GM18951 (cell line): ENCODE data around the gene RPS6KA2.

Experiments
- POLR2A ChIP-seq: IDR thresholded peaks from 4 replicates; pipeline ENCODE4 v1.6.1; 2011; ENCODE audit warnings: mild to moderate bottlenecking; ENCODE audit not compliant: insufficient read length, insufficient read depth; ENCODE audit errors: extremely low read depth
- in situ Hi-C: fragments of 300-500 bp; cut with MboI; formaldehyde crosslinking; loops from one replicate; pipeline ENCODE4 v1.12.0; 2022; ENCODE audit warnings: low sequenced_read_pairs, mixed read lengths, inconsistent platforms; ENCODE audit not compliant: unreplicated experiment

Gene RPS6KA2

DNA sequence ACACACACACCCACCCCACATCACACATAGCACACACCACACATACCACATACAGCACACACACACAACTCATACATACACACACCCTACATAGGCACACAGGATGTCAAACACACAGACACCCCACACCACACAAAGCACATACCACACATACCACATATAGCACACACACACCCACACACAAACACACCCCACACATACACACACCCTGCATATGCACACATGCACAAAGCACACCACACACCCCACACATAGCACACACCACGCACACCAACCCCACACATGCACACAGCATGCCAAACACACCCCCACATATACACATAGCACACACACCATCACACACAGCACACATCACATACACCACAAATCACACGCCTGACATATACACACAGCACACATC is 119.7 kb downstream of the RPS6KA2 start:
- in situ Hi-C loops, result no loop called here
- TF ChIP-seq POLR2A, result no peak

DNA sequence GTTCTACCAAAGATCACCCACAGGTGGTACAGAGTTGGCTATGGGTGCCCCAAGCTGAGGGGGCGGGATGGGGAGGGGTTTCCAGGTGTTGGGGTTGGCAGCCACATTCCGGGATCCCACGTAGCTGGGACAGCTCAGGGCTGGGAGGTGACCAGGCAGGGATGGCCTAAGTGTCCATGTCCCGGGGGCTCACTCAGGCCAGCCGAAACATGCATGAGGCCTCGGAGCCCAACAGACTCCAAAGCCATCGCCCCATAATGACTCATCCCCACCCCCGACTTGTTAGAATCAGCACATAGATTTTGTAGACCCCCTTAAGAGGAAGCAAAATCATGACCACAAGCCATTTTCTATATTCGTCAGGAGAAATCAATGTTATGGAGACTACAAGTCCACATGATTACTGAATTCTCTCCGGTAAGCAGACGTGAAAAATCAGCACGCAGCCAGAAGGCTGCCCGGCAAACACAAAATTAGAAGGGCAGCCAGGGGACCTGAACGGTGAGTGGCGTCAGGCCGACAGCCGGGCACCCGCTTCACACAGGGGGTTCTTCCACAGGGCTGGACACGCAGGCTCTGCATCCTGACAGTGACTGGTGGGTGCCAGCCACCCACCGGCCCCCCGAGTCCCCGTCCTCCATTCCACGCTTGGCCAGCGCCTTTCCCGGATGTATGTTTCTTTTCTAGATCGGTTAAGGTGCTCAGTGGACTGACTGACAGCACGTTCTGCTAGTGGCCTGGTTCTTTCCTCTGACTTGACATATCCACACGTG is 121.7 kb downstream of the RPS6KA2 start:
- in situ Hi-C loops, result no loop called here
- no peak for TF ChIP-seq POLR2A

DNA sequence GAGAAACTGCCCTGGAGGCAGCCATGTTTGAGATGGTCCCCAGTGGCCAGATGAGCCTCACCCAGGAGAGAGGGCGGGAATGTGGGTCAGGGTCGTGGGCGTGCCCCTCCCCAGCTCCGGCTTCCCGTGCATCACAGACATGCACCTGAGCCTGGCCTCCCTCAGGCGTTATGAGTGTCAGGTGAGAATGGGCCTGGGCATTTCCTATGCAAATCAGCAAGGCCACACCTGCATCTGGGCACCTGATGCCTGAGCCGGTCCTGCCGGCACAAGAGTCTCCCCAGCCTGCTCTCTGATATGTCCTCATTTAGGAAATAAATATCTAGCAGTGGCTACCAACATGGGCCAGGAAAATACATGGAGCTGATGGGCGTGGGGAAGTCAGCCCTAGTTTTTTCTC is 123.0 kb downstream of the RPS6KA2 start:
- in situ Hi-C loops, result no loop called here
- TF ChIP-seq POLR2A, result no peak

DNA sequence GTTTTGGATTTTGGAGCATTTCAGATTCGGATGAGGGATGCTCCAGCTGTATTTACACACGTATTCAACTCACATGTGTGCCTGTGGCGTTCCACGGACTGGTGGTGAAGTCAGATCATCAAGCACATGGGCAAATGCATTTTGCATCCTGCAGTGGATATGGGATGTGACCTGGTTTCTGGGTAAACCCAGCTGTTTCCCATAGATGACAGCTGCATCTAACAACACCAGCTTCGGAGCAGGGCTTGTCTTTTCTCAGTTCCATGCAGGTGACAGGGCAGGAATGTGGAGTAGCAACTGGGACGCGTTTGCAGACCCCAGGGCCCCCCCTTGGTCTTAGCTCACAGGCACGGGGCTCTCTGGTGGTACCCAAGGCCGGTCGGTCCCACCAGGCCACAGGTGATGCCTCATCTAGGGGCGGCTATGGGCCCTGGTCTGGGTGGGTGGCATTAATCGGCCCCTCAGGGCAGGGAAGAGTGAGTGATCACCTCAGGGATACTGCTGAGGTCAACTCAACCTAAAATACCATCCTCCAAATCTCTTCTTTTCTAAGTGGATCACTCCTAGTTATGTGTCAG is 123.8 kb downstream of the RPS6KA2 start:
- in situ Hi-C loops, result no loop called here
- TF ChIP-seq POLR2A, result no peak

DNA sequence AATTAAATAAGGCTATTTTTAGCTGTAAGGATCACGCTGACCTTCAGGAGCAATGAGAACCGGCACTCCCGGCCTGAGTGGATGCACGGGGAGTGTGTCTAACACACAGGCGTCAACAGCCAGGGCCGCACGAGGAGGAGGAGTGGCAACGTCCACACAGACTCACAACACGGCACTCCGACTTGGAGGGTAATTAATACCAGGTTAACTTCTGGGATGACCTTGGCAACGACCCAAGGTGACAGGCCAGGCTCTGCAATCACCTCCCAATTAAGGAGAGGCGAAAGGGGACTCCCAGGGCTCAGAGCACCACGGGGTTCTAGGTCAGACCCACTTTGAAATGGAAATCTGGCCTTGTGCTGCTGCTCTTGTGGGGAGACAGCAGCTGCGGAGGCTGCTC is 124.6 kb downstream of the RPS6KA2 start:
- in situ Hi-C loops, result no loop called here
- no peak for TF ChIP-seq POLR2A

DNA sequence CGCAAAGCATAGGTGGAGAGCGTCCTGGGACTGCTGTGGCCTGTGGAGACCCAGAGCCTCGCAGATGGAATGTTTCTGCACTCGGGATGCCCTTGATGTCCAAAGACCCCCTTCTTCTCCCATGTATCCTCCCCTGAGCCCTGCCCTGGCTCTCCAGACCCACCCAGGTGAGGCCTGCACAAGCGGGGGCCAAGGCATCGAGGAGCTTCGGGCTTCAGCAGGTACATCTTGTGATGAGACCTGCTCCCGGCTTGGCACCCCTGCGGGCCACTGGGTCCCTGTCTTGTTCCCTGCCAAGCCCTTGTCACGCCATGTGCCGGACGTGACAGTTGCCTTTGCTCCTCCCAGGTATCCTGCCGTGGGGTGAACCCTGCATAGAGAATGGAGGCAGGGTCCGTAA is 125.8 kb downstream of the RPS6KA2 start:
- in situ Hi-C loops, result no loop called here
- no peak for TF ChIP-seq POLR2A

DNA sequence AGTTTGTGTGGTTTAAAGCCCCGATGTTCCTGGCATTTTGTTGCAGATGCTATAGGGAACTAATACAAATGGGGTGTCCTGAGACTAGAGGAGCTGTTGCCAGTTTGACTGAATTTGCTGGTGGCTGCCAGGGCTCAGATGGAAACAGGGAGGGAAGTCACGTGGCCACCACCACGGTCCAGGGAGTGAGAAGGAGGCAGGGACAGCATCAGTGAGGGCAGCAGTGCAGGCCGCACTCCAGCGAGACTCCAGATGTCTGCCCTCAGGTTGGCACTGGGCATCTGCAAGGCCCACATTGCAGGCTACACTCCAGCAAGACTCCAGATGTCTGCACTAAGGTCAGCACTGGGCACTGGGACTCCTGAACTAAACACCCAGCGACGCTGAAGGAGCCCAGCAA is 126.8 kb downstream of the RPS6KA2 start:
- TF ChIP-seq POLR2A, result no peak
- in situ Hi-C loops, result no loop called here

DNA sequence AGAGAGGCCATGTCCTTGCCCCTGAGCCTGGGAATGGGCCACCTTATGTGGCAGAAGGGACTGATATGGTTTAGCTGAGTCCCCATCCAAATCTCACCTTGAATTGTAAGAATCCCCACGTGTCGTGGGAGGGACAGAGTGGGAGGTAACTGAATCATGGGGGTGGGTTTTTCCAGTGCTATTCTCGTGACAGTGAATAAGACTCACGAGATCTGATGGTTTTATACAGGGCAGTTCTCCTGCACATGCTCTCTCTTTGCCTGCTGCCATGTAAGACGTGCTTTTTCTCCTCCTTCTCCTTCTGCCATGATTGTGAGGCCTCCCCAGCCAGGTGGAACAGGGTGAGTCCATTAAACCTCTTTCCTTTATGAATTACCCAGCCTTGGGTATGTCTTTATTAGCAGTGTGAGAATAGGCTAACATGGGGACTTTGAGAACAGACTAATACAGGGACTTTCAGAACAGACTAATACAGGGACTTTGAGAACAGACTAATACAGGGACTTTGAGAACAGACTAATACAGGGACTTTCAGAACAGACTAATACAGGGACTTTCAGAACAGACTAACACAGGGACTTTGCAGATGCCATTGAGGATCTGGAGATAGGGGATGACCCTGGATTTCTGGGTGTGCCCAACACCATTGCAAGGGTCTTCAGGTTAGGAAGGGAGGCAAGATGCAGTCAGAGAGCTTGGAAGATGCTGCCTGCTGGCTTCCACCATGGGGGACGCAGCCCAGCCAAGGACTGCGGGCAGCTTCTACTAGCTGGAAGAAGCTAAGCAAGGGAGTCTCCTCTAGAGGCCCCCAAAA is 127.5 kb downstream of the RPS6KA2 start:
- in situ Hi-C loops, result no loop called here

DNA sequence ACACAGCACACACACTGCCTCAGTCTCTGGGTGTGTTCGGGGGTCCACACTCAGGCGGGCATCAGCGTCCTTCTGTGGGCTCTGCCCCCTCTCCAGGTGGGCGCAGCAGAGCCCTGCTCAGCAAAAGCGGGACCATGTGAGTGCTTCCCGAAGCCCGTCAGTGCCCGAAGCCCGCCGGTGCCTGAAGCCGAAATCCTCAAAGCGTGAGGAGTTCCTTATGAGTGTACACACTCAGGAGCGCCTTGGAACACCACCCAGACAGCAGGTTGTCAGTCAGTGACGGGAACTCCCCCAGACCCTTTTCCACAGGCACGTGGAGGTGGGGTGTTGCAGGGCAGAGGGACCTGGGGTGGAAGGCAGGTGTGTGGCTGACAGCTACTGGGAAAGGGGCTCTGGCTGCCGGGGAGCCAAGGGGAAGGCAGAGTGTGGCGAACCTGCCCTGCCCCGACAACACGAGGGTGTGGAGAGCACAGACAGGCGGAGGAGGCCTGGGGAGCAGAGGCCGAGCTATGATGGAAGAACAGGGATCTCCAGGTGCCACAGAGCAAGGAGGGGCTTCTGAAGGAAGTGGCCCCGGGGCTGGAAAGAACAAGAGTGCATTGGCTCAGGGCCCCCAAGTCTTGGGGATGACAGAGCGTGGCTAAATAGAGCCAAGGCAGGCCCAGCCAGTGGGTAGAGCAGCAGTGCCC is 128.2 kb downstream of the RPS6KA2 start:
- no peak for TF ChIP-seq POLR2A
- in situ Hi-C loops, result no loop called here

More for the DNA sequence above, 127.5 kb downstream of the RPS6KA2 start:
- TF ChIP-seq POLR2A, result no peak

DNA sequence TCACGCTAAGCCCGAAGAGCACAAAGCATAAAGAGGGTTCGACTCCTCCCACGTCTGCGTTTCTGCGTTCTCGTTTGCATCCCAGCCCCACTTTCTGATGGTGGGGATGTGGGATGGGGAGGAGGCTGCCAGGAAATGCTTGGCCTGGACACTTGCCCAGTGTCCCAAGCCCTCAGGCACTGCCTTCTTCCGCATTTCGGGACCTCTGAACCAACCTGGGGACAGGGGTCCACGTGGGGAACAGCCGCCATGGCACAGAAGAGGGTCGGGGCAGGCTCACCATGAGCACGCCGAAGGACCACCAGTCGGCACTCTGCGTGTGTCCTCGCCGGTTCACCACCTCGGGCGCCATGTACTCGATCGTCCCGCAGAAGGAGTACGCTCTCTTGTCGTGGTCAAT is 128.8 kb downstream of the RPS6KA2 start:
- in situ Hi-C loops, result no loop called here
- no peak for TF ChIP-seq POLR2A

DNA sequence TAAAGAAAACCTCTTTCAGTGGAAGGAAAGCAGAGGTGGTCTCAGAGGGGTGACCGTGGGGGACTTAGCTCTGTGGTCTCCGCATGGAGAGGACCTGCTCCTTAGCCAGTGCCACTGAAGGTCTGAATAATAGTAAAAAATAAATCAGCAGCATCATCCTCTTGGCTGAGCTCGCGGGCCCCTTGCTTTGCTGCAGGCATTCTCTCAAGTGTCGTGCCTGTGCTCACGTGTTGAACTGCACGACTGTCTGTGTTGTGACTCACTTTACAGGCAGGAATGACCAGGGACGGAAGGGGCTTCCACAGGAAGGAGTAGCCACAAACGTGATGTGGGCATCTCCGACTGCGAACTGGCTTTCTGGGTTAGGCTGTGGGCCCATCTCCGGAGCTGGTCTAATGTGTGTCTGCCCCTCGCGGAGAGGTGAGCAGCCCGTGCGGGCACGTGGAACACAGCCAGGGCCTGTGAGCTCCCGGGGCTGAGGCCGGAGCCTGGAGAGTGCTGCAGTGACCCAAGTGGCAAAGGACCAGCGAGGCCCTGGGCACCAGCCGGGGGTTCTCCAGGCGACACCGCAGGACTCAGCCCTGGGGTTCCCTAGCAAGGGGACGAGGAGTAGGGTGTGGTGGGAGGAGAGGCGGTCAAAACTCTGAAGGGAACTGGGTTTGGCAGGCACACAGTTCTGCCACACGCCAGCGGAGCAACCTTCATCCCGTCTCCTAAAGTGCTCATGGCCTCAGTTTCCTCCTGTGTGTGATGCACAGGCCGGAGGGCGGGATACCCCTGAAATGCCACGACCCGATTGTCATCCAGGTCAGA is 129.8 kb downstream of the RPS6KA2 start:
- no peak for TF ChIP-seq POLR2A
- in situ Hi-C loops, result no loop called here

DNA sequence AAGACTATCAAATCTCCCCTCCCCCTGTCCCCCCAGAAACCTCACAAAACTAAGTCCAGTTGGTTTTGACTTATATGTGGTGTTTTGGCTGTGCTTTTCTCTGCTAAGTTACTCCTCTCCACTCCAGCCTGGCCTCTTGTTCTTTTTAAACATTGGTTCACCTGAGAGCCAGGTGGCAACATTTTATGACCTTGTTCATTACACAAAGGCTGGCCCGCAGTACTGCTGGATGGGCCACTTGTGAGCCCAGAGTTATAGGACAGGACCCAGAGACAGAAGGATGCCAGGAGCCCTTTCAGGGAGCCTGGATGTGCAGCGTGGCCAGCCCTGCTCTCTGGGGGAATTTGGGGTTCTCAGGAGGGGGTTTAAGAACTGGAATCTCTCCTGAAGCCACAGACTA is 130.6 kb downstream of the RPS6KA2 start:
- no peak for TF ChIP-seq POLR2A
- in situ Hi-C loops, result no loop called here

DNA sequence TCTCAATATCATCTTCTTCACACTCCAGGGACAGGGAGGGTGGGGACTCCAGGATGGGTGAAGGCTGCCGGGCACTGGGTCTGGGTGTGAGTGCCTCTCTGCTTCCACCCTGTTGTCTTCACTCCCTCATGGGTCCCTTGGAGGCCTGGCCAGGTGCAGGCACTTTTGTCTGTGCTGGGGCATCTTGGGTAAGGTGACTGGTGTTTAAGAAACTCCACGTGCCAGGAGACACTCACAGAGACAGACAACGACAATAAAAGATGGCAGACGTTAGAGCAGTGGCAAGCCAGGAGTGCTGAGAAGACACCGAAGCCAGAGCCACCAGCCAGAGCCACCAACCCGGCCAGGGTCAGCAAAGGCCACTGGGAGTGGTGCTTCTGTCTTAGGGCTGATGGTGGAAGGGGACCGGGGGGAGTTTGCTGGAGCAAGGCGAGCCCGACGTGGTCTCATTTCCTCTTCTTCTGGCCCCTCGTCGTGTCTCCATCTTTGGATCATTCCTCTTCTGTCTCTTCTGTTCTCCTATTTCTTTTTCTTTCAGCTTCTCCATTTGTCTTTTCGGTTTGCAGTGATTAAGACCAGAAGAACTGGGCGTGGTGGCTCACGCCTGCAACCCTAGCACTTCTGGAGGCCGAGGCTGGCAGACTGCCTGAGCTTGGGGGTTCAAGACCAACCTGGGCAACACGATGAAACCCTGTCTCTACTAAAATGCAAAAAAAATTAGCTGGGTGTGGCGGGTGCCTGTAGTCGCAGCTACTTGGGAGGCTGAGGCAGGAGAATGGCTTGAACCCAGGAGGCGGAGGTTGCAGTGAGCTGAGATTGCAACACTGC is 131.3 kb downstream of the RPS6KA2 start:
- TF ChIP-seq POLR2A, result no peak
- in situ Hi-C loops, result no loop called here
